Smooth muscle cell (in vitro differentiated cells): ENCODE data around the gene EIF4E. TPM values are rescaled to one million over a fixed set of nuclear protein-coding genes. Genes with fewer than 3 reads are reported as not detected.
A peak's percentile ranks its signal among the peaks of the same experiment; 100 is the strongest.

Source experiments
- DNase-seq: peaks from one replicate; lab custom pipeline; 2025; ENCODE audit not compliant: unreplicated experiment; lab: John Stamatoyannopoulos, UW
- H2AFZ ChIP-seq: fragments of 200-600 bp; sonication (generic); 2 replicates; pipeline ENCODE4 v1.6.0; 2016; ENCODE audit warnings: antibody characterized with exemption, low read depth, mild to moderate bottlenecking
- H3F3A ChIP-seq: fragments of 200-600 bp; sonication (generic); 2 replicates; pipeline ENCODE4 v1.6.0; 2017; ENCODE audit warnings: antibody characterized with exemption, low read depth
- H3K27ac ChIP-seq: fragments of 200-600 bp; sonication (generic); 2 replicates; pipeline ENCODE4 v1.5.1; 2016; ENCODE audit warnings: low read depth, mild to moderate bottlenecking
- H3K27me3 ChIP-seq: fragments of 200-600 bp; sonication (generic); 2 replicates; pipeline ENCODE4 v1.6.1; 2016; ENCODE audit warnings: low read depth, mild to moderate bottlenecking
- H3K36me3 ChIP-seq: fragments of 200-600 bp; sonication (generic); 2 replicates; pipeline ENCODE4 v1.5.1; 2016; ENCODE audit warnings: low read depth
- H3K4me1 ChIP-seq: fragments of 200-600 bp; sonication (generic); 2 replicates; pipeline ENCODE4 v1.5.1; 2016; ENCODE audit warnings: low read depth
- H3K4me2 ChIP-seq: fragments of 200-600 bp; sonication (generic); 2 replicates; pipeline ENCODE4 v1.6.0; 2016; ENCODE audit warnings: mild to moderate bottlenecking
- H3K4me3 ChIP-seq: fragments of 200-600 bp; sonication (generic); 2 replicates; pipeline ENCODE4 v1.5.1; 2016; ENCODE audit warnings: mild to moderate bottlenecking
- H3K79me2 ChIP-seq: fragments of 200-600 bp; sonication (generic); 2 replicates; pipeline ENCODE4 v1.6.0; 2016; ENCODE audit warnings: low read depth, mild to moderate bottlenecking
- H3K9ac ChIP-seq: fragments of 200-600 bp; sonication (generic); 2 replicates; pipeline ENCODE4 v1.6.0; 2016; ENCODE audit warnings: low read depth
- H3K9me3 ChIP-seq: fragments of 200-600 bp; sonication (generic); replicated peaks from 2 replicates; pipeline ENCODE4 v1.5.1; 2016; ENCODE audit warnings: low read depth
- H4K20me1 ChIP-seq: fragments of 200-600 bp; sonication (generic); 2 replicates; pipeline ENCODE4 v1.6.0; 2016; ENCODE audit warnings: low read depth
- CTCF ChIP-seq: fragments of 200-600 bp; sonication (generic); IDR thresholded peaks from 2 replicates; pipeline ENCODE4 v1.5.1; 2017; ENCODE audit warnings: borderline replicate concordance, mild to moderate bottlenecking, antibody characterized with exemption; ENCODE audit not compliant: insufficient read depth, poor library complexity, severe bottlenecking
- WGBS: methylation state at CpG from one replicate; pipeline ENCODE4 v1.1.7; 2016; ENCODE audit warnings: low lambda C conversion rate; 5-methylcytosine and 5-hydroxymethylcytosine counted together
- polyA plus RNA-seq: library from polyadenylated mRNA; unstranded; fragments of >200 nt; fragmentation: Nextera tagmentation; extraction: Ambion mirVana; gene quantifications from 2 replicates; pipeline ENCODE4 v1.2.1, GENCODE V29; 2016
- total RNA-seq: library from RNA; depleted of rRNA; stranded (reverse); fragments of >200 nt; gene quantifications from 2 replicates; pipeline ENCODE4 v1.2.3, GENCODE V29; 2014

EIF4E gene
- total and polyA plus RNA-seq, 2 experiments from 2014 or later = 113 to 135 TPM

- Histone ChIP-seq H3K27me3 (no peaks in the 10 kb centered on the region), H3K9ac (peak overlapping the region; percentile 25), H3K36me3 (no peaks in the 10 kb centered on the region), H2AFZ (peak overlapping the region; percentile 97), H3K27ac (peak overlapping the region; percentile 84), H4K20me1 (no peaks in the 10 kb centered on the region), H3K4me2 (peak overlapping the region; percentile 60), H3K4me3 (no peak overlapping the region), H3K9me3 (no peaks in the 10 kb centered on the region), H3K79me2 (no peaks in the 10 kb centered on the region), H3K4me1 (peaks cover 9% of the 10 kb centered on the region), H3F3A (peaks cover 3% of the 10 kb centered on the region)
- no peak for DNase-seq
- no peak for TF ChIP-seq CTCF
- 40% methylated on average over 5 of the region's 5 CpGs for WGBS
Observed at GRCh38 chr4:98963538-98964433, 34.9 kb upstream of the EIF4E start.

- Histone ChIP-seq H3K79me2 (no peaks in the 10 kb centered on the region), H3K9ac (no peak overlapping the region), H2AFZ (no peak overlapping the region), H3K36me3 (no peaks in the 10 kb centered on the region), H3K27me3 (no peaks in the 10 kb centered on the region), H3K4me3 (no peak overlapping the region), H3K9me3 (no peaks in the 10 kb centered on the region), H4K20me1 (no peaks in the 10 kb centered on the region), H3K27ac (no peak overlapping the region), H3F3A (peaks cover 3% of the 10 kb centered on the region), H3K4me2 (no peak overlapping the region), H3K4me1 (peaks cover 9% of the 10 kb centered on the region)
- TF ChIP-seq CTCF = no peak
- 96% methylated on average over 2 of the region's 2 CpGs for WGBS
- DNase-seq = no peak
Observed at GRCh38 chr4:98961770-98962169, 32.8 kb upstream of the EIF4E start.

GRCh38 chr4:98959411-98959810 lies 30.5 kb upstream of the EIF4E start:
- no peak overlapping the region for H3K4me3 ChIP-seq
- no peak for DNase-seq
- H3K4me2 ChIP-seq = no peak overlapping the region
- no peaks in the 10 kb centered on the region for H3F3A ChIP-seq
- H3K27ac ChIP-seq = no peak overlapping the region
- H3K9ac ChIP-seq = no peak overlapping the region
- no peaks in the 10 kb centered on the region for H4K20me1 ChIP-seq
- no peaks in the 10 kb centered on the region for H3K36me3 ChIP-seq
- 81% methylated on average over 2 of the region's 2 CpGs for WGBS
- H2AFZ ChIP-seq = no peak overlapping the region
- TF ChIP-seq CTCF = no peak
- no peaks in the 10 kb centered on the region for H3K27me3 ChIP-seq
- no peaks in the 10 kb centered on the region for H3K9me3 ChIP-seq
- peaks cover 9% of the 10 kb centered on the region for H3K4me1 ChIP-seq
- no peaks in the 10 kb centered on the region for H3K79me2 ChIP-seq
